HG03095 (cell line): ENCODE measurements around the gene HIP1R.

Experiments used
- ATAC-seq: cut with Tn5 transposase; IDR thresholded peaks from one replicate; pipeline ENCODE4 v1.9.1; 2021; ENCODE audit warnings: moderate library complexity; ENCODE audit not compliant: unreplicated experiment

Gene HIP1R

DNA sequence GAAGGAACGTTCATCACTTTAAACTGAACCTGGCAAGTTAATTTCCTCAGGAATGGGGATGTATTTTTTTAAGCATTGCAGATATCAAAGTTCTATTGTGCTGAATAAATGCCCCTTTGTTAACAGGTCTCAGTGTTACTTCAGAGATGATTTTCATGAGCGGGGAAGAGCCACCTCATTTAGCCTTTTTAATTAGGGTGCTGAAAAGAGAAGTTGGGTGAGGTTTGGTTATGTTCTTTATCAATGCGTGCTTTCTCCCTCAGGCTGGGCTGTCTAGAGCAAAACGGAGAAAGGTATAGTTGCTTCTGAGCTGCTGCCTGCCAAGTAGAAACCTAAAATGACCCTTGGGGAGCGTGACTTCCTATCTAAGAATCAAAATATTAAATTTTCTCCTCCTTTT, 8.0 kb upstream of the HIP1R start:
- ATAC-seq, result no peak

DNA sequence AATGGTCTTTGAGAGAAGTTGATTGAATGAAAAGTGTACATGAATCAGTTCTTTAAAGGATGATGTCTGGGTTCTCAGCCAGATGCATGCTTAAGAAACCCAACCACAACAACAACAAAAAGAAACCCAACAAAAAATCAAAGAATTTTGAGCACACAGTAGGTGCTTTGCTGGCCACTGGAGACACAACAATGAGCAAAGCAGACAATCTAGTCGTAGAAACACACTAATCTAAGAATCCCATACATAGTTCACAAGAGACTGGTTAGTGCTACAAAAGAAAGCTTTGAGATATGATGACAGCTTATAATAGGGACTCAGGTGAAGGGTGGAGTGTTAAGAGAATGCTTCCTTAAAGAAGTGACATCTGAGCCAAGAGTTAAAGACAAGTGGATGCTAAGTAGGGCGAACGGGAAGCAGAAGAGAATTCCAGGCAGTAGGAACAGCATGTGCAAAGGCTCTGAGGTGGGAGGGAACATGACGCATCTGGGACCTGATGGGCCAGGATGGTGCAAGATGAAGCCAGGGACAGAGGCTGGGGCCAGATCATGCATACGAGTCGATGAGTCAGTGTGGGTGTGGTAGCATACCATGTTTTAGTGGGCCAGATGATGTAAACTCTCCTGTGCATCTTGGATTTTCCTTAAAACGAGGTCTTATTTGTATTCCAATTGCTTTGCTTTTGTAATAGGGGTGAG, 4.6 kb upstream of the HIP1R start:
- ATAC-seq, result no peak

DNA sequence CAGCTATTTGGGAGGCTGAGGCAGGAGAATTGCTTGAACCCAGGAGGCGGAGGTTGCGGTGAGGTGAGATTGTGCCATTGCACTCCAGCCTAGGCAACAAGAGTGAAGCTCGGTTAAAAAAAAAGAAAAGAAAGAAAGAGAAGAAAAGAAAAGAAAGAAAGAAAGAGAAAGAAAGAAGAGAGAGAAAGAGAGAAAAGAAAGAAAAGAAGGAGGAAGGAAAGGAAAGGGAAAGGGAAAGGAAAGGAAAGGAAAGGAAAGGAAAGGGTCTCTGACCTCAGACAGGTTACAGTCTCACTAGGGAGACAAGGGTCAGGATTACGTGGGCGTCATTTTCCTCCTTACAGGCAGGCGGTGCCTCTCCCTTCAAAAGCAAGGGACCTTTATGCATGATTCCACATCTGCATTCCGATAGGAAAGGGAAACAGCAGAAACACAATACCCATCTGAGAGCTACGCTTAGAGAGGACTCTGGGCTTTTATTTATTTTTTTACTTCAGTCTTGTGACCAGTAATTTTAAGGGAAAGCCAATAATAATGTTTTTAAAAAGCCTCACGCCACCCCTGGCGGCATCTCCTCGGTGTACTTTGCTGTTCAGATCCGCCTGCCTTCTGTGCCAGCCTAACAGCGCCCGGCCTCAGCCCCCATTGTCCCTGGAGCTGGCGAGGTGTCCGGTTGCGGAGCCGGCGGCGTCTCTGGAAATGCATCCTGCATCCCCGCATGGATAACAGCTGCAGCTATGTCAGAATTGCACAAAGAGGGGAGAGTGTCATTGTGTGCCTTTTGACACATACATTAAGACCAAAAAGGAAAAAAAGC, 945 bp upstream of the HIP1R start:
- no peak for ATAC-seq

DNA sequence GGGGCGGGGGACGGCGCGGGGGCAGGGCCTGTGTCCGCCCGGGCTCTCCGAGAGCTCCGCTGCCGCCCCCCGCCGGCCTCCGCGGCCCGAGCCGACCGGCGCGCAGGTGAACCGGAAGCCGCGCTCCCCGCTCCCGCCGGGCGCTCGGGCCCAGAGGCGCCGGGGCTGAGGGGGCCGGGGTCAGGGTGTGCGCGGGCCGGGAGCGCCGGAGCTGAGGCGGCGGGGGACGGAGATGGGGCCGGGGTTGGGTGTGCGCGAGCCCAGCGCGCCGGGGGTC, 431 bp downstream of the HIP1R start:
- peak; percentile 50 for ATAC-seq

DNA sequence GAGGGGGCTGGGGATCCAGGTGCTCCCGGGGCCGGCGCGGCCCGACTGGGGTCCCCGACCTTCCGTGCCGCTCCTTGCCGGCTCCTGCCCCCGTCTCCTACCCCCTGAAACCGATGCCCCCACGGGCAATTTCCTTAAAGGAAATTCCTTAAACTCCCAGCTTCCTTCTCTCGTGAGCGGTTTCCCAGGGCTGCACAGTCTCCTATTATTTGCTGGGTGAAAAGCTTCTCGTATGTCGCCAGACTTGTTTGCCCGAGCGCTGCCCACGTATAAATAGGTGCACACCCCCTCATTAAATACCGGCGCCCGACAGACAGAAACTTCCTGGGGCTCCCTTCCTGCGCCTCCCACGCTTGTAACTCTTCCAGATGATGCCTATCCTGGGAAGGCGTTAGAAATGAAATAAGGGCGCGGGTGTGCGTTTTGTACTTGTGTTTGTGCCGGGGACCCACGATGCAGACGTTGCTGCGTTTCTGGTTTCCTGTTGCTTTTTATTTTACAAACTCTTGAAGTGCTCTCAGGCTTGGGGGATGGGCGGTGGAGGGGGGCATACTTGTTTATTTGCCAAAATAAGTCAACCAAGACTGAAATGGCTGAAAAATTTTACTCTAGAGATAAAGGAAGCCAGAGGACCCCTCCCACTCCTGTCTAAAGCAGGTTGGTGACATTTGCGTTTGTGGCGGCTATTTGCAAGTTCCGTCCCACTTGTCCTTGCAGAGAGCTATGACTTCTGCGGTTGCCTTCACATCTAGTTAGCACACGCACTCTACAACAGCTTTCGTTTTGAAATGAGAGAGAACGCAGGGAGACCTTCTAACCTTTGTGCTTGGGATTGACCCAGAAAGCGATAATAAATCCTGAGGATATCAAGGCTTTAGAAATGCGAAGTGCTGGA, 1.0 kb downstream of the HIP1R start:
- ATAC-seq, result peak; percentile 39

DNA sequence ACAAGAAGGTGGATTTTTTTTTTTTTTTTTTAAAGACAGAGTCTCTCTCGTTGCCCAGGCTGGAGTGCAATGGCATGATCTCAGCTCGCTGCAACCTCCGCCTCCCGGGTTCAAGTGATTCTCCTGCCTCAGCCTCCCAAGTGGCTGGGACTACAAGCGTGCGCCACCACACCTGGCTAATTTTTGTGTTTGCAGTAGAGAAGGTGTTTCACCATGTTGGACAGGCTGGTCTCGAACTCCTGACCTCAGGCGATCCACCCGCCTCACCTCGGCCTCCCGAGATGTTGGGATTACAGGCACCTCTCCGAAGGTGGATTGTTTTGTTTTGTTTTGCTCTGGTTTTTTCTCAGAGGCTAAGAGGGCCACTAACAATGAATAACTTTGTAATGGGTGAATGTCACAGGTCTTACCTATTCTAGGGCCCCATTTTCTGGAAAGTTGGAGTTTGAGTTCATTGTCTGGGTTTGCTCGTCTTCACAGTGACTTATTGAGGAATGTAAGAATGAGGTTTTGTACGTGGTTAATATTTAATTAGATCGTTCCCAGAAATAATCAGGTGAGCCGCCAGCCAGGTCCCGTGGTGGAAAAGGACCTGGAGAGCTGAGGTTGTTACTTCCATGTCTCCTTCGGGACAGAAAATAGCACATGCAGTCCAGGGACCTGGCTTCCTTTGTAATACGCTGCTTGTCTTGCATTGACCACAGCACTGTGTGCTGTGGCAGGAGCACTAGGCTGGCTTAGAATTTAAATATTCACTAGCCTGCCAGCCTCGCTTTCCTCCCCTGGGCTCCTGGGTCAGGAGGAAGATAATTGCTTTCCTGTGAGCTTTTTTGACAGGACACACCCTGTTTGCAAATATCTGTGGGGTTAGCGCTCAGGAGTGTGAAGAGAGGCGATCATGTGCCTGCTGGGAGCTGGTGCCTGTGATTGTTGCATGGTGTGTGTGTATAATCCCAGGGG, 2.3 kb downstream of the HIP1R start:
- ATAC-seq, result no peak

DNA sequence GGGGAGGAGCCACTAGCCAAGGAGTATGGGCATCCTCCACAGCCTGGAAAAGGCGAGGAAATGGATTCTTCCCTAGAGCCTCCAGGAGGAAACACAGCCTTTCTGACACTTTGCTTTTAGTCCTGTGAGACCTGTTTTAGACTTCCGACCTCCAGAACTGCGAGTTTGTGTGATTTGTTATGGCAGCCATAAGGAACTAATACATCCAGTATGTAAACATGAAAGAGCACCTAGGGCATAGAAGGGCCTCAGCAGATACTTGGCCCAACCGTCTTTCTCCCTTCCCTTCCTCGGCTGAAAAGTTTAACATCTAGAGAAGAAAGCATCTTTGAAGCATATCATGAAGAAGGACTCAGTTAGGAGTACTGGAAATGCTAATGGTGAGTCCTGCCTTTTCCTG, 3.6 kb downstream of the HIP1R start:
- no peak for ATAC-seq

DNA sequence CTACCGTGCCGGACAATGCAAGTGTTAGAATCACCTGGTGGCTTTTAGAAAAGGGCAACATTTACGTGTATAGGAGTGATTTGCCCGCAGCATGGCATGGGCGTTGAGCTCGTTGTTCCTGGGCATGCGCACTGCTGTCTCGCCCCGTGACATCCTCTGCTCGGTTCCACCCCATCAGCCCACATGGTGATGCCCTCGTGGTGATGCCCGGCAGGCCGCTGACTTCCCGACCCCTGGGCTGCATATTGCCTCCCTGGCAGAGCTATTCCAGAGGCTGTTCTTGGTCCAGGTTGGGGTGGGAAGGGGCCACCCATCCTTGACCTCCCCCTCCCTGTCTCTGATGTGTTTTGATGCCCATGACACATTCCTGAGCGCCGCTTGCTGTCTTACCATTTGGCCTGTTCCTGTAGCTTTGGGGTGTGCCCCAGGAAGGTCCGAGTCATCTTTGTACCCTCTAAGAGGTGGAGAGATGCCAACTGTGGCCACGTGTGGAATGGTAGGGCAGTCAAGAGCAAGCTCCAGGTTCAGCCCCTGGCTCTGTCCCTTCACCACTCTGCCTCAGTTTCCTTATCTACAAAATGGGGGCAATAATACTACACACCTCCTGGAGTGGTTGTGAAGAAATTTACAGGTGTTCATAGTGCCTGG, 4.8 kb downstream of the HIP1R start:
- no peak for ATAC-seq

DNA sequence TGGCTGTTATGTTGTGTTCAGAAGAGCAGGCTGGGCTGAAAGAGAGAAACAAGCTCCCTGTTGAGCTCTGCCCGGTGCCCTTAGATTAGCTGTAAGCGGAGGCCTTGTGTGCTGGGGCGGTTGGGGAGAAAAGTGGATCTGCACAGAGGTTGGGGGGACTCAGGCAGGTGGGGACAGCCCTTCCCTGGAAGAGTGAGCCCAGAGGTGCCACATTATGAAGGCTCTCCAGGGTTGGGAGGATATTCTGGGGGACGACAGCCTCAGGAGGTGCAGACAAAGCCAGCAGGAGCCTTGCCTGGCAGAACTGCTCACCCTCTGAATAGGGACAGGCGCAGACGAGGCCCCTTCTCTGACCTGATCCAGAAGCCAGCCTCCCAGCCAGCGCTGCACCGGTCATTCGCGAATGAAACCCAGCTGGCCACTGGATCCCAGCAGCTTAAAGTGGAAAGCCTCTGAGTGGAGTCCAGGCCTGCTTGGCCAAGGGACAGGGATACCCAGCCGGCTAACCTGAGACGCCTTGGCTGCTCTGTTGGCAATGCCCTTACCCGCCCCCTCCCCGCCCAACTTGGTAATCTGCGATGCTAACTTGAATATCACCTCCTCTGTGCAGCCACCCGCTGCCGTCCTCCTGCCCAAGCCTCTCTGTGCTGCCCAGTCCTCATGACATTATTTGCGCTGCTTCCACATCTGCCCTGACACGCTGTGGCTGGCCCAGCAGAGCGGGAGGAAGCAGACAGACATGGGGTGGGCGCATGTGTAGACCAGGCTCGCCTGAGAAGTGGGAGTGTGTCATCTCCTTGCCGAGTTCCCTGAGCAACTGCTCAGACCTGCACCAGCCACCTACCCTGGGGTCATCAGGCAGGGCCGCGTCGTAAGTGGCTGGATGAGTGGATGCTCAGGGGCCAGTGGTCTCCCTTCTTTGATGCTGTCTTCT, 5.6 kb downstream of the HIP1R start:
- no peak for ATAC-seq

DNA sequence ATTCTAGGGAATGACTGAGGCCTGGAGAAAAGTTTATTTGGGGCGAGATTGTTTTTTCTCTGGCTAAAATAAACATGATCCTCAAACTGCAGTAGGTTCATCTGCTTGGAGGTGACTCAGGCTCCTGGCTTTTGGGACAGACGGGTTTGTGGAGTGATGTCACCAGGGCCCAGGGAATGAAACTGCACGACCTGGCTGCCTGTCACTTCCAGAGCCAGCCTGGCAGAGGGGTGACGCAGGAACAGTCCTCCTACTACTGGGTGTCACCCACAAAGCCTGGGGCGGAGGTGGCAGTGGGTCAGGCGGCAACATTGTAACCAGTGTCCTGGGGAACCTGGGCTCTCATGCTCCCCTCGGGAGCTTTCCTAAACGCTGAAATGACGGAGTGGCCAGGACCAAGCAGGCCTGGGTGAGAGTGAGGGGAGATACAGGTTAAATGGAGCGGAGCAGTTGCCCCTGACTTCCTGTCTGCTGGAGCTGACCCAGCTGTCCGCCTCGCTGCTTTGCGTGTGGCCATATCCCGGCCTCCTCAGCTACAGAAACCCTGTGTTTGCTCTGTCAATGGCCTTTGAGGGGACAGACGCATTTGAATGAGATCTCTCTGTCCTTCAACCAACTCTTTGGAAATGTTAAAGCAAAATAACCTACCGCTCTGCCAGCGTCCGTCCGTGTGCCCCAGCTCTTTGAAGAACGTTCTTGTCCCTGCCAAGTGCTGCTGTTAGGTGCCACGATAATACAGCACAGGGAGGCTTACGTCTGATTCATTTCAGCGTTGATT, 6.5 kb downstream of the HIP1R start:
- no peak for ATAC-seq

DNA sequence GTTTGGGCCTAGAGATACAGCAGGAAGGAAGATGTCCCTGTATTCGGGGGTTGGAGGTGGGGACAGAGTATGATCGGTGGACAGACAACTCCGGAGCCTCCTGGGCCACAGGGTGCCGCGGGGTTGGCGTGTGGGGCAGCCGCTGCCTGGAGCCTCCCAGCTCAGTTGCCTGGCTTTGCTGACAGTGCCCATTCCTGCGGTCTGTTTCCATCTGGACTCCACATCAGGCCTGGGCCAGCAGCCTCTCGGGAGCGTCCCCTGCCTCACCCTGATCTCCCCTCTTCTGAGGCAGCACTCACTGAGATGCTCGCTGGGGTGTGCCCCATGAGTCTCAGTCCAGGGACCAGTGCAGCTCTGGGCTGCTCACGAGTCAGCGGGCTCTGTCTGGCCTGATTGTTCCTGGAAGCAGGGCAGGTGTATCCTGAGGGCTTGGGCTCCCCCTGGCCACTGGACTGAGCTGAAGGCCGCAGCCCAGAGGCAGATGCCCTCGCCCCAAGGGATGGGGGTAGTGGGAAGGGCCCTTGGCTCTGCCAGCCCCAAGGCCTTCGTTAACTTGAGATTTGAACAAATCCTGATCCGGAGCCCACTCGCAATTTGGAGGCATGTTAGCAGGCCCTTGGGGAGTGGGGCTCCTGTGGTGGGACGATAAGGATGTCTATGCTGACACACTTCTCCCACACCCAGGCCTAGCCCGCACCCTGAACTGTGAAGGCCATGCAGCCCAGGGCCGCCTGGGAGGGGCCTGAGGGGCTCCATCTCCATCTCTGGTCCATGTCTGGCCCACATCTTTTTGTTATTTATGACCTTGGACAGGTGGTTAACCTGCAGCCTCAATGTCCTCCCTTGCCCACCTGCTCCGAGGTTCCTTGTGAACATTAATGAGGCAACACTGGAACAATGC, 7.5 kb downstream of the HIP1R start:
- ATAC-seq, result no peak

DNA sequence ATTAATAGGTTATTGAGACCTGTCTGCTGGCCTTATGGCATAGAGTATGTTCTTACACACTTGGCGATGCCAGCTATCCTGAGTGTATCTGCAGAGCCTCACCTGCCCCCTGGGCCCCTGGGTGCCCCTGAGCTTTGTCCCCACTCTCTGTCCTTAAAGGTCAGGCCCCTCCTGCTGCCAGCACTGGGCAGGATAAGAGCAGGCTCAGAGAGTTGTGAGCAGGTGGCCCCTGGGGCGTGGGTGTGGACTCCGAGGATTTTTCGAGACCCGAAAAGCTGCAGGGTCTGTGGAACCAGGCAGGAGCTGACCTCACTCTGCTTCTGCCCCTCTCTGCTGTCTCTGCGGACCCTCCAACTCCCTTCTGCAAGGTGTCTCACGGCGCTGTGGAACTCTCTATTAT, 8.2 kb downstream of the HIP1R start:
- no peak for ATAC-seq

DNA sequence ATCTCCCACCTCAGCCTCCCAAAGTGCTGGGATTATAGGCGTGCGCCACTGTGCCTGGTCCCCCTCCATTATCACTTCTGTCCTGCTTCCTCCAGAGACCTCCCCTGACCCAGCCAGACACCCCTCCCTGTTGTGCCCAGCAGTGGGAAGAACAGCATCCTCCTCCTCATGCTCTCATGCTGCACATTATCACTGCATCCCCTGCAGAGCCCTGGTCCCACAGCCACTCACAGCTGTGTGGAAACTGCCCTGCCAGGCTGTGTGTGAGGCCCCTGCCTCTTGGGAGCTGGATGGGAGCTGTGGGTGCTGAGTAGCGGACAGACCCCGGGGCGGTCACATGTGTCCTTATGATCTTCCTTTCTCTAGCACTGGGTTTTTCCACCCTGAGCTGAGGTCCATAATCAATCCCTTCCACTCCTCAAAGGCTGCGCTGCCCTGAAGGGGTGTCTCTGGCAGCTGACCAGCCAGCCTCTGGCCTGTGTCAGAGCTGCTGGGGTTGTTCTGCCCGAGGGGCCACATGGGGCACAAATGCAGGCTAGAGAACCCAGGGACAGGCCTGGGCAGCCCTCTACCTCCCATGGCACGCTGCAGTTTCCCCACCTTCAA, 9.2 kb downstream of the HIP1R start:
- ATAC-seq, result no peak

DNA sequence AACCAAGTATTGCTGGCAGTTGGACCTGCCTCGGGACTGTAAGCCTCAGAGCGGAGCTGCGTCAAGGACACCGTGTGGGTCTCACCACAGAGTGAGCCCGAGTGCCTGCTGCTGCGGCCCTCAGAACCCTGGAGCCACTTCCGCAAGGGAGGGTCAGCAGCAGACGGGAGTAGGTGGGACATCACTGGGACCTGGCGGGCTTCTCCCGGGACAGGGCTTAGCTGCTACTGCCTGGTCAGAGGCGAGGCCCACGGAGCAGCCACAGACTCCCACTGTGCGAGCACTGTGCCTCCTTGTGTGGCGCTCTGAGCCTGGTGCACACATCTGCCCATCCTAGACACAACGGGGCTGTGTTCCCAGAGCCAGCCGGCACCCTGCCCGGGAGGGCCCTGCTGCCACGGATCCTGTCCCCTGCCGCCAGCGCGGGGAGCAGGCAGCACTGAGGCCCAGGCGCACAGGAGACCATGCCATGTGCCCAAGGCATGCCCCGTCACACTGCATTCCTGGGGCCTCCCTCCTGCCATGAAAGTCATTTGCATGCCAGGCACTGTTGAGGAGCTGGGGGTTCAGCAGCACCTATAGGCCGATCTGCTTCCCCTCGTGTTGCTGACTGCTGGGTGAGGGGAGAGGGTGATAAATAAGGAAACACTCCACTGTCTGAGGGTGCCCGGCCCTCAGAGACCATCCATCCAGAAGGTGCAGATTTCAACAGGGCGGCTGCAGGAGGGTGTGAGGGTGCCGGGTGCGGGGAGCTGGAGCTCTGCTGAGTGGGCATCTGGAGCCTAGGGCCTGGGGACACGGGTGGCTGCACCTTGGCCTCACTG, 10.0 kb downstream of the HIP1R start:
- no peak for ATAC-seq

DNA sequence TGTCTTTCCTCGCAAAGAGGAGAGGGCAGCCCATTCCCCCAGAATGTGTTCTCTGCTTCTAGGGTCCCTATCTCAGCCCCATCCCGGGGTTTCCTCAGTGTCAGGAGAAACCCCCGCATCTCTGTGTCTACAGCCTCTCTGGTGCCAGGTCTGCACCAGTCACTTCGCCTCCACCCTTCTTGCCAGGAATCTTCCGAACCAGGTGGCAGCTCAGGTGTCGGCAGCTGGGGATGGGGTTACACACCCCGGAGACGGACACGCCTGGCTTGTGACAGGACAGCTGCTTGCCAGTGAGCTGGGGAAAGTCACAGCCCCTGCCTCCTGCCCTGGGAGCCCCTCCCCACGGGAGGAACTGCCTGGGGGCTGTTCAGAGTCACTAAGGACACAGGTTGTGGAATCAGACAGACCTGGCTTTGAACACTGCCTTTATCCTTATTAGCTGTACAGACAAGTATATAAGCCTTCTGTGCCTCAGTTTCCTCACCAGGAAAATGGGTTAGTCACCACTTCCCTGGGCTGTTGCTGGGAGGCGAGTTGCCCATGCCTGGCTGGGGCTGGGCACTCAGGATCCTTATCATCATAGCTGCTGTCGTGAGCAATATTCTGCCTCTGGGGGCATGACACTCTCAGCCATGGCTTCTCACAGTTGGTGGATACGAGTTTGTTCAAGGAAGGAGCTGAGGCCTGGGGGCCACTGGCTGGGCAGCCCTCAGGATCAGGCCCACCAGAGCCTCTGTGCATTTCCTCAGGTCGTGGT, 10.8 kb downstream of the HIP1R start:
- no peak for ATAC-seq
